ENCODE data around the gene FTH1. TPM values are rescaled to one million over a fixed set of nuclear protein-coding genes. Genes with fewer than 3 reads are reported as not detected.

Gene FTH1
- total RNA-seq, 1 experiment from 2014 or later: 1,937 TPM

- Histone ChIP-seq H3K27me3 (ENCODE audit: low read length) (no peaks in the 10 kb centered on the region), H3K4me3 (ENCODE audit: low read length) (no peak overlapping the region), H3K4me2 (ENCODE audit: low read length) (no peak overlapping the region), H3K36me3 (ENCODE audit: low read depth, low read length) (peaks cover 17% of the 10 kb centered on the region), H3K9me3 (ENCODE audit: low read length) (no peaks in the 10 kb centered on the region), H2AFZ (ENCODE audit: low read length) (no peak overlapping the region), H3K9ac (ENCODE audit: low read length) (no peak overlapping the region), H3K9me2 (replicated peaks; ENCODE audit: low read length) (no peaks in the 10 kb centered on the region), H3F3A (ENCODE audit: low read length, unreplicated experiment) (no peaks in the 10 kb centered on the region), H3K79me2 (ENCODE audit: low read length) (peaks cover 12% of the 10 kb centered on the region), H3K4me1 (ENCODE audit: insufficient read depth, low read length) (peaks cover 17% of the 10 kb centered on the region), H4K20me1 (ENCODE audit: low read length) (peaks cover 17% of the 10 kb centered on the region), H3K27ac (ENCODE audit: low read length) (no peak overlapping the region)
- intact Hi-C loops (cut with micrococcal nuclease): loop anchor here (5.0 kb wide), 1 partner anchor 63 kb away; no protein-coding TSS in a partner anchor
- ChIA-PET CTCF (no interaction called here), POLR2A (ENCODE audit: unreplicated experiment) (no interaction called here)
- no peak for ATAC-seq
- BruUV-seq (replicated peaks): no TSS peak
- no peak for TF ChIP-seq CTCF (conservative IDR thresholded peaks at IDR 0.05; ENCODE audit: low read depth, low read length)
- TF ChIP-seq EZH2phosphoT487 (IDR thresholded peaks at IDR 0.05; ENCODE audit: borderline replicate concordance, low read length): no peak
- TF ChIP-seq EZH2 (IDR thresholded peaks at IDR 0.05; ENCODE audit: low read length, unreplicated experiment): no peak
- no peak for DNase-seq
Measured at GRCh38 chr11:61960532-61960931, 6.9 kb downstream of the FTH1 start.

- Histone ChIP-seq H3K4me1 (ENCODE audit: insufficient read depth, low read length) (peaks cover 8% of the 10 kb centered on the region), H3K27me3 (ENCODE audit: low read length) (no peaks in the 10 kb centered on the region), H3K9ac (ENCODE audit: low read length) (no peak overlapping the region), H3K27ac (ENCODE audit: low read length) (no peak overlapping the region), H3F3A (ENCODE audit: low read length, unreplicated experiment) (no peaks in the 10 kb centered on the region), H3K9me3 (ENCODE audit: low read length) (no peaks in the 10 kb centered on the region), H3K36me3 (ENCODE audit: low read depth, low read length) (peaks cover 9% of the 10 kb centered on the region), H2AFZ (ENCODE audit: low read length) (no peak overlapping the region), H3K4me2 (ENCODE audit: low read length) (no peak overlapping the region), H3K9me2 (replicated peaks; ENCODE audit: low read length) (no peaks in the 10 kb centered on the region), H3K4me3 (ENCODE audit: low read length) (no peak overlapping the region), H4K20me1 (ENCODE audit: low read length) (peaks cover 9% of the 10 kb centered on the region), H3K79me2 (ENCODE audit: low read length) (peaks cover 4% of the 10 kb centered on the region)
- TF ChIP-seq CTCF (conservative IDR thresholded peaks at IDR 0.05; ENCODE audit: low read depth, low read length): no peak
- TF ChIP-seq EZH2phosphoT487 (IDR thresholded peaks at IDR 0.05; ENCODE audit: borderline replicate concordance, low read length): no peak
- no peak for TF ChIP-seq EZH2 (IDR thresholded peaks at IDR 0.05; ENCODE audit: low read length, unreplicated experiment)
- intact Hi-C loops (cut with micrococcal nuclease): loop anchor here (5.0 kb wide), 1 partner anchor 62 kb away; no protein-coding TSS in a partner anchor
- BruUV-seq (replicated peaks): no TSS peak
- ATAC-seq: no peak
- ChIA-PET CTCF (interaction anchor here (1.5 kb wide), 1 partner anchor 122 kb away, joined by 7 read pairs; no protein-coding TSS in a partner anchor), POLR2A (ENCODE audit: unreplicated experiment) (interaction anchor here (0.6 kb wide), 1 partner anchor 13 kb away, joined by 3 read pairs; no protein-coding TSS in a partner anchor)
- no peak for DNase-seq
Measured at GRCh38 chr11:61959678-61960077, 7.8 kb downstream of the FTH1 start.

- intact Hi-C loops (cut with micrococcal nuclease): no loop called here
- Histone ChIP-seq H3K79me2 (ENCODE audit: low read length) (no peaks in the 10 kb centered on the region), H4K20me1 (ENCODE audit: low read length) (peaks cover 3% of the 10 kb centered on the region), H3K9me2 (replicated peaks; ENCODE audit: low read length) (no peaks in the 10 kb centered on the region), H2AFZ (ENCODE audit: low read length) (no peak overlapping the region), H3K4me2 (ENCODE audit: low read length) (no peak overlapping the region), H3K4me3 (ENCODE audit: low read length) (no peak overlapping the region), H3K4me1 (ENCODE audit: insufficient read depth, low read length) (peaks cover 8% of the 10 kb centered on the region), H3K9ac (ENCODE audit: low read length) (no peak overlapping the region), H3K9me3 (ENCODE audit: low read length) (no peaks in the 10 kb centered on the region), H3F3A (ENCODE audit: low read length, unreplicated experiment) (no peaks in the 10 kb centered on the region), H3K27ac (ENCODE audit: low read length) (no peak overlapping the region), H3K27me3 (ENCODE audit: low read length) (no peaks in the 10 kb centered on the region), H3K36me3 (ENCODE audit: low read depth, low read length) (peaks cover 3% of the 10 kb centered on the region)
- no TSS peak for BruUV-seq (replicated peaks)
- ChIA-PET CTCF (interaction anchor here (0.7 to 1.5 kb wide), 2 partner anchors 9 to 123 kb away, joined by 3 to 7 read pairs; no protein-coding TSS in a partner anchor), POLR2A (ENCODE audit: unreplicated experiment) (interaction anchor here (0.6 kb wide), 1 partner anchor 13 kb away, joined by 3 read pairs; no protein-coding TSS in a partner anchor)
- ATAC-seq (no peak), DNase-seq (peak; percentile 58)
- TF ChIP-seq EZH2 (IDR thresholded peaks at IDR 0.05; ENCODE audit: low read length, unreplicated experiment): no peak
- peak; percentile 41; the same call in 1 of the 2 replicates for TF ChIP-seq CTCF (conservative IDR thresholded peaks at IDR 0.05; ENCODE audit: low read depth, low read length)
Measured at GRCh38 chr11:61959114-61959513, 8.3 kb downstream of the FTH1 start.
